ENCODE data around the gene CTNNA2.

The CTNNA2 gene

DNA sequence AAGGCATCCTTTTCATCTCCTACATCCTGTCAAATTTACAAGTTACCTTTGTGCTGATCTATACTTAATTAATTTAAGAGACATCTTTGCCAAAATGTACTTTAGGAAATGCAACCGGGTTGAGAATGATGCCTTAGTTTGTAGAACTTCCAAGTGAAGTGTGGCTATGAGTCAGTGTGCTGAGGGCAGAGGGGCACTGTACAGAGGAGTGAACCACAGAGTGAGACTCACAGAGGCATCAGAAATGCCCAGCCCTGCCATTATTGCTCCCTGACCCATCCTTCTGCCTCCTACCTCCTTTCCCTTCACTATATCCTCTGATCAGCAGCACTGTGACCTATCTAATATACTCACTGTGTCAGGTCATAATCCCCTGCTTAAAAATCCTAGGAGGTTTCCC is 471.6 kb downstream of the CTNNA2 start:
- DNase-seq (ENCODE audit: low read depth) = no peak

- DNase-seq (ENCODE audit: low read depth) = no peak
Observed at GRCh38 chr2:79985145-79985544, 472.3 kb downstream of the CTNNA2 start.

DNA sequence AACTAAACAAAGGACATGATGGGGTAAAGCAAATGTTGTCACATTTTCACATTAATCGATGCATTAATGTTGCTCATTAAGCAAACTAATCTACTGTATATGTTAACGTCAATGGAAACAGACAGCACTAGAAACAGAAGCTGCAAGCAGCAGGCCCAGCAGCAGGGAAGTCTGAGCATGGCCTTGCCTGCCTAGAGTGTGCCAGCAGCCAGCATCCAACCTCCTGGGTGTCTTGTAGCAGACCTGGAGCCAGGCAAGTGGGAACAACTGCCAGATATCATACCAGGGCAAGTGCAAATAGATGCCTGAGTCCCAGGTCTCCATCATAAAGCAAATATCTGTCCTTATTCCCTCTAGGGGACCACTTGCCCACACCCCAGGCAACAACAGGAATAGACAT is 472.7 kb downstream of the CTNNA2 start:
- no peak for DNase-seq (ENCODE audit: low read depth)

DNA sequence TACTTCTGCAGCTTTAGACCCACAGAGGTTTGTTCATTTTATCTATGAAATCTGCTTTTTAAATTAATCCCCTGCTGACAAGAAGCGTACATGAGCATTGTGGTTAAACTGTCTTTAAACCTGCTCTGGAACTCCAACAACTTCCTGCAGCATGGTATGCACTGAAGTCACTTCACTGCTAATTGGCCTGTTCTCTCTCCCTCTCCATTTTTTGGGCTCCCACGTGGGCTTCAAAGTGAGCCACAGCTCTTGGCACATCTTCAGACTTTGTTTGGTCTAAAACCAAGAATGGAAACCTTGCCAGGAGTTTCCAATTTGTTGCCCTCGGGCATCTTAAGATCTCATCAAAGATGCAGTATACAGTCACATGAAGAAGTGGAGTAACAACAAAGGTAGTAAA is 480.3 kb downstream of the CTNNA2 start:
- DNase-seq (ENCODE audit: low read depth) = no peak

GRCh38 chr2:79994161-79994560 is 481.3 kb downstream of the CTNNA2 start:
- no peak for DNase-seq (ENCODE audit: low read depth)

- no peak for DNase-seq (ENCODE audit: low read depth)
Observed at GRCh38 chr2:79994965-79995364, 482.1 kb downstream of the CTNNA2 start.

- no peak for DNase-seq (ENCODE audit: low read depth)
Observed at GRCh38 chr2:79996709-79997108, 483.9 kb downstream of the CTNNA2 start.

- DNase-seq (ENCODE audit: low read depth) = no peak
Observed at GRCh38 chr2:80001701-80002101, 488.9 kb downstream of the CTNNA2 start.

- DNase-seq (ENCODE audit: low read depth) = no peak
Observed at GRCh38 chr2:80002112-80002511, 489.3 kb downstream of the CTNNA2 start.

GRCh38 chr2:80002568-80003157 is 489.8 kb downstream of the CTNNA2 start:
- no peak for DNase-seq (ENCODE audit: low read depth)

DNA sequence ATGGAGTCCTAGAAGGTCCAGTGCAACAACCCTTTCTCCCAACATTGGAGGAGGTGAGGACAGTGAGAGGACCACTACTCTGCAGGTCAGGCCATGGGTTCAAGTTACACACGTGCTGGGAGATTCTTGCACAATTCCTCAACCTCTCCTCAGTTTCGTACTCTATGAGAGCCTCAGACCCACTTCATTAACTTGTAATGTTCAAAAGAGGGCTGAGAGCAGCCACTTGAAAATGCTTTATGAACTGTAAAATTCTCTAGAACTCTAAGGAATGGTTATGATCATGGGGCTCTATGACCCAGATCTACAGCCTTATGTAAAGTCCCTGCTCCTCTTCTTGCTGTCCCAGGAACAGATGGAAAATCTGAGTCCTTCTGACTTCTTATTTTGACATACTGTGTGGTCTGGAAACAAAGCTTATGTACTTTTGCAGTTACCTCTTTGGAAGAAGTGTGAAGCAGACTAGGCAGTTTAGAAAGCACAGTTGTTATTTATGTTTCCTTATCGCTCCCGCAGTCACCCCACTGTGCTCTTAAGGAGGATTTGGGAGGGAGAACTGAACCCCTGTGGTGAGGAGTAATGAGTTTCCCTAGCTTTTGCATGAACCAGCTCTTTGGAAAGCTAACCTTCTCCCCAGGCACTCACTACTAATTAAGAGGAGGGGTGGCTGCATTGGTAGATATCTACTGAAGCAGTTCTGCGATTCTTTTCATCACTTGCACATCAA is 495.1 kb downstream of the CTNNA2 start:
- no peak for DNase-seq (ENCODE audit: low read depth)

DNA sequence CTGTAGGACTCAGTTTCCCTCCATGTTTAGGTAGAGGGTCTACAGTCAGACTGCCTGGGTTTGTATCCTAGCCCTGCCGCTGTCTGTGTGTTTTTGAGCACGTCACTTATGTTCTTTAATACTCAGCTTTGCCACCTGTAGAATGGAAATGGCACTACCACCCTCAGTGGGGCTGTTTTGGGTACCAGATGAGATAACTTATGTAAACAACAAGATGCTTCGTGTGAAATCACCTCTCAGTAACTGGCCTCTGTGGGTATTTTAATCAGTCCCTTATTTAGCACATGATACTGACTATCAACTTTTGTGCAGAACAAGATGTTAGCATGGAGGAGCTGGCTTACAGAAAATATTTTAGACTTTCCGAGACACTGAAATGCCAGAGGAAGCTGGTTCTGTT is 495.7 kb downstream of the CTNNA2 start:
- DNase-seq (ENCODE audit: low read depth) = no peak

- DNase-seq (ENCODE audit: low read depth) = no peak
Observed at GRCh38 chr2:80009211-80009610, 496.4 kb downstream of the CTNNA2 start.

DNA sequence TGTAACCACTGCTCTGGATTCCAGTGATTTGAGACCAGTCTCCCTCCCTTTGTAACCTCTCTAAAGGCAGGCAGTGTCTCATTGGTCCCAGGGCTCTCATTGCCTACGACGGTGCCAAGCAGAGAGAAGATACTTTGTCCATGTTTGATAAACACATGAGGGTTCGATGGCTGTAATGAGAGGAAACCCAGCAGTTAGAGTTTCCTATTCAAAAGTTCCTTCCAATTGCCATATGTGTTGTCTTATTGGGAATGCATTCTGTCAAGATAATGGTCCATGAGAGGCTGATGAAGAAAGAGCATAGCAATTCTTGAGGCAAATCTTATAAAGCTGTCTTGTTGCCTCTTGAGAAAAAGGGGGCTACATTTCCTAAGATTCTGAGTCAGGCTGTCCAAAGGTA is 499.2 kb downstream of the CTNNA2 start:
- DNase-seq (ENCODE audit: low read depth) = no peak

DNA sequence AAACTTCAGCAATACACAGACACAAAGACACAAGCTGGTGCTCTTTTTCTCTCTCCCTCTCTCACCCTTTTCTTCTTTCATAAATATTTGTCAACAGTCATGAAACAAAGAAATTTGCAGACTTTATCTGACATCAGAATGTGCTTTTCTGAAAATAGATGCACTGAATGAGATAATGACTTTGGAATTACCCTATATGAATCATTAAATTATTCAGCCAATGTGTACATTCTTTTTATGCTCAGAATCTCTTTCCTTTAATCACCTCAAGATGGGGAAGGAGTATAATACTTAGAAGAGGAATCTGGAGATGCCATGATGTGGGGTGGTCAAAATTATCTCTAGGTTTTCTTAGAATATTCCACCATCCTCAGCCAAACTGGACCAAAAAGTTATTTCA is 501.8 kb downstream of the CTNNA2 start:
- no peak for DNase-seq (ENCODE audit: low read depth)

DNA sequence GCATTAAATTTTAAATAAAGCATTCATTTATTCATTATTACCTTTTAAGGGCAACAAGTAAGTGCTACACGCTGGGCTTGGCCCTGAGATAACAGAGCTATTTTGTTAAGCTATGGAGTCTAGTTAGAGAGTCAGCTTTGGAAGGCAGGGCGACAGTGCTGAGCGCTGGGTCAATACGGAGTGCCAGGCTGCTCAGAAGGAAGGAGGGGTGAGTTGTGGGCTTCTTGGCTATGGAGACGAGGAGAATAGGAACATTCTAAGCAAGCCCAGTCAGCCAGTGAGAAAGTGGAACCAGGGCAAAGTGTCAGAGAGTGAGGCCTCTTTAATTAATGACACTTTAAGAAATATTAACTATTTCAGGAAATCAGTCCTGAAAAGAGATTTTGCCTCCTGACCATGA is 503.3 kb downstream of the CTNNA2 start:
- no peak for DNase-seq (ENCODE audit: low read depth)

DNA sequence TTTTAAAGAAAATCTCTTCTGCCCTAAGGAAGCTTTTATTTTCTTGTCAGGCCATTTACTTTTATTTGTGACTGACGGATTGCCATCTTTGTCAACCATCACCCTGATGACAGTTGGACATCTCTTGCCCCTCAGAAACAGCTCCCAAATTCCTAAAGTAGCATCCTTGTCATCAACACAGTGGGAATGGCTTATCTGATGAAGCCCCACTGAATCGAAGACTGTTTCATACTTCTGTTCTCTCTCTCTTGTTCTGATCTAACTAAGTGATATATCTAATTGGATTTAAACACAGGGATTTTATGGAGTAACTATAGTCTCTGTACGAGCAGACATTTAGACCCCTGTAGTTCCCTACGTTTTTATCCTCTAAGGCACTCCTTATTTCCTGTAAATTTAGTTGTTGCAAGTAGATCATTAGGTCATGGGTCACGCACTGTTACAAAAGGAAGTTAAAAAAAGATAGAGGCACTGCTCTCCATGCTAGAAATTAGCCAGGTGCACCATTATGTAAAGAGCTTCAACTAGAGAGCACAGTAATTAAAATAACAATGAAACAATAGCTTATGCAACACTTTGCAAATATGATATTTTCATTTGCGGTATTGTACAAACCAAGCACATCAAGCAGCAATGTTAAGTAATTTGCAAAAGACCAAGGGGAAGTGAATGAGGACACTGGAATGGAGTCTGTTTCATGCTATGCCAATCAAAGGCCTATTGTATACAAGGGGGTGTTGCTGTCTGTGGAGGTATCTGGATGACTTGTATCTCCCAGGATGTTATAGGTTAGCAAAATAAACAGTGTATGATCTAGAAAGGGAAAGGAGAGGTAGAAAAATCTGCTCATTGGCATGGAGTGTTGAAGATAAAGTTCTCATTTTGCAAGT is 507.0 kb downstream of the CTNNA2 start:
- DNase-seq (ENCODE audit: low read depth) = no peak

DNA sequence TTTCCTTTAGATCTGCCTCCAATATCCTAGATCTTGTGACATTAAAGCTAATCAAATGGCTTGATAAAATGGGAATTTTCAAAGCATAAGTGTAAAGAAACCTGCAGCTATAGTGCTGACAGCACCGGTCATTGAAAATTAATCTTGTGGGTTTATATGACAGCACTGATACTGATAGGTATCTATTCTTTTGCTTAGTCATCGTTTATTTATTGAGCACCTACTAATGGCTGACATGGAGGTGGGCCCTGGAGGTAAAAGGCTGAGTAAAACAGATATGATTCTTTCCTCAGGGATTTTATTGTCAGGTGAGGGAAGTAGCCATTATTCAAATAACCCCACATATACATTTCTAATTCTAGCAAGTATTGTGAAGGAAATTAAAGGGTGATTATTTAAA is 509.2 kb downstream of the CTNNA2 start:
- DNase-seq (ENCODE audit: low read depth) = no peak

DNA sequence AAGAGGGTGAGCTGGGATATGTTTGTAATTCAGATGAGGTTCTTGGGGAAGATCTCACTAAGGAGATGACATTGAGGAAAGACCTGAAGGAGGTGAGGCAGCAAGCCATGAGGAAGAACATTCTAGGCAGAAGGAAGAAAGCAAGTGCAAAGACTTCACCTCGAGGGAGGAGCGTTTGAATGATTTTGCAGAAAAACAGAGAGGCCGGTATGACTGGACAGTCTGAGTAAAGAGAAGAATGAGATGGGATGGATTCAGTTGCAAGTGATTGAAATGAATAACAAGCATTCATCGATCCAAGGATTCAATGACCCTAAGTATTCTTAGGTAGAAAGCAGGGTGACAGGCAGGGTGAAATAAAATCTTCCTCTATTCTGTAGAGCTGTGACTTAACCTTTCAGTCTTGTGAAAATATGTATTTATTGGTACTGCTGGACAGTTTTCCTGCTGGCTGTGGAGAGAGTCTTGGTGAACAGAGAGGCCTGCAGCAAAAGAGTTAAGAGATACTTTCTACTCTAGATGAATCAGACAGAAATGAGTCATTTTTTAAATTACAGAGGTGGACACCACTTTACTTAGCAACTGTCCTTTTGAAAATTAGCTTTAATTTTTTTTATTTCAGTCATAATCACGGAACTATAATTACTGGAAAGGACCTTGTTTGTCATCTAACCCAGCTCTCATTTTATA is 513.3 kb downstream of the CTNNA2 start:
- DNase-seq (ENCODE audit: low read depth) = no peak

GRCh38 chr2:80028051-80028450 is 515.2 kb downstream of the CTNNA2 start:
- no peak for DNase-seq (ENCODE audit: low read depth)

GRCh38 chr2:80028584-80028983 is 515.7 kb downstream of the CTNNA2 start:
- no peak for DNase-seq (ENCODE audit: low read depth)

- DNase-seq (ENCODE audit: low read depth) = no peak
Observed at GRCh38 chr2:80030135-80030534, 517.3 kb downstream of the CTNNA2 start.

All from activated T-cell treated with anti-CD3 and anti-CD28 coated beads for 1 hour (primary cell).